AG04449 (cell line): ENCODE results near the gene HEXIM2.

Experiments
- CTCF ChIA-PET: fragments of 350-600 bp; formaldehyde crosslinking; extraction: SDS; loops from one replicate; lab custom pipeline; 2021; ENCODE audit warnings: antibody characterized with exemption; lab: Yijun Ruan, JAX
- POLR2A ChIA-PET: fragments of 400-600, 350-600 bp; formaldehyde crosslinking; extraction: SDS; loops from one replicate; lab custom pipeline; 2020; ENCODE audit warnings: antibody characterized with exemption, inconsistent platforms; lab: Yijun Ruan, JAX
- DNase-seq: peaks from one replicate; pipeline ENCODE4 v3.0.0-alpha.2; 2010; ENCODE audit warnings: low read depth, low spot score
- H3K4me3 ChIP-seq: 2 replicates; pipeline ENCODE4 v1.5.1; 2011; ENCODE audit warnings: low read depth, mild to moderate bottlenecking, control low read depth, low read length
- CTCF ChIP-seq: IDR thresholded peaks from one replicate; pipeline ENCODE4 v1.5.1; 2011; ENCODE audit warnings: mild to moderate bottlenecking, moderate library complexity, low read length, control low read depth, inconsistent platforms; ENCODE audit not compliant: insufficient read depth; ENCODE audit errors: missing control alignments

Gene HEXIM2

DNA sequence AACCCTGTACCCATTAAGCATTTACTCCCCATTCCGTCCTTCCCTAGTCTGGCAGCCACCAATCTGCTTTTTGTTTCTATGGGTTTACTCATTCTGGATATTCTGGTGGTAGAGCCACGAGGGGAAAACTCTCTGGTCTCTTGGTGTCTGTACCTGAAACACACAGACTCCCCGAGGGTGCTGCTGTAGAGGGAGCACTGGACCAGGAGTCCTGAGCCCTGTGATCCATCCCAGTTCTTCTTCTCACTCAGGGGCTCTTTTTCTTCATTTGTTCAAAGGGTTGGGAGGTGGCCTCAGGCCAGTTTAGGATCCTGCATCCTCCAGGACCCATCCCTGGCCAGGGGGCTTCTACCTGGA, 14.1 kb downstream of the HEXIM2 start:
- POLR2A ChIA-PET: interaction anchor here (0.6 to 2.4 kb wide), 4 partner anchors 15 to 40 kb away, joined by 3 to 21 read pairs (median 10); partner anchors contain the start of genes ACBD4, HEXIM1 and HEXIM2

DNA sequence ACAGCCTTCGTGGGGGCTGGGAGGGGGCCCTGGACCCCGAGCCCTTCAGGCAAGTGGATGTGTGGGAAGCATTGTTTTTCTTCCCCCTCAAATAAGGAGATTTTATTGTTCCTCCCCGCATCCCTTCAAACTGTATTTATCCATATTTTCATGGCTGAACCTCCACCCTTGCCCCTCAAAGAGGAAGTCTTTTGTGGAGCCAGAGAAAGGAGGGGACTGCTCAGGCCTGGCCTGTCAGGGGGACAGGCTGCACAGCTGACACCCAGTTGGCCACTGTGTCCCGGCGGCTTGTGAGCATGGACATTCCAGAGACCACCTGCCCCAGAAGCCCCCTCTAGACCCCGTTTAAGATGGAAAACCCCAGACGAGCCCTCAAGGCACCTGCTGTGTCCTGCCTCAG, 15.9 kb downstream of the HEXIM2 start:
- CTCF ChIA-PET: interaction anchor here (2.2 to 3.1 kb wide), 3 partner anchors 20 to 43 kb away, joined by 19 to 23 read pairs (median 20); partner anchors contain the start of gene ACBD4
- POLR2A ChIA-PET: interaction anchor here (2.4 kb wide), 1 partner anchor 28 kb away, joined by 21 read pairs; the partner anchor contains the start of gene HEXIM1

More for the DNA sequence above, 14.1 kb downstream of the HEXIM2 start:
- CTCF ChIA-PET: interaction anchor here (2.0 to 3.1 kb wide), 3 partner anchors 22 to 41 kb away, joined by 8 to 23 read pairs (median 20); partner anchors contain the start of gene ACBD4
- no peak for TF ChIP-seq CTCF
- no peak for DNase-seq
- no peak overlapping the region for H3K4me3 ChIP-seq

DNA sequence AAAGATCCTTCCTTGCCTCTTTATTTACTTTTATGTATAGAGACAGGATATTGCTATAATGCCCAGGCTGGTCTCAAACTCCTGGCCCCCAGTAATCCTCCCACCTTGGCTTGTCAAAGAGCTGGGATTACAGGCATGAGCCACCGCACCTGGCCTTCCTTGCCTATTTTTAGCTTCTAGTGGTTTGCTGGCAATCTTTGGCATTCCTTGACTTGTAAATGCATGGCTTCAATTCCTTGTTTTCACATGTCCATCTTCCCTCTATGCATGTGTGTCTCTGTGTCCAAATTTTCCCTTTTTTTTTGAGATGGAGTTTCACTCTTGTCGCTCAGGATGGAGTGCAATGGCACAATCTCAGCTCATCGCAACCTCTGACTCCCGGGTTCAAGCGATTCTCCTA, 22.5 kb downstream of the HEXIM2 start:
- TF ChIP-seq CTCF: no peak
- POLR2A ChIA-PET: interaction anchor here (2.6 kb wide), 1 partner anchor 35 kb away, joined by 8 read pairs; the partner anchor contains the start of gene HEXIM1
- DNase-seq: no peak
- CTCF ChIA-PET: interaction anchor here (0.9 to 3.5 kb wide), 4 partner anchors 10 to 243 kb away, joined by 3 to 24 read pairs (median 9); no protein-coding TSS in a partner anchor
- no peak overlapping the region for H3K4me3 ChIP-seq

More for the DNA sequence above, 15.9 kb downstream of the HEXIM2 start:
- no peak overlapping the region for H3K4me3 ChIP-seq
- no peak for DNase-seq
- no peak for TF ChIP-seq CTCF

DNA sequence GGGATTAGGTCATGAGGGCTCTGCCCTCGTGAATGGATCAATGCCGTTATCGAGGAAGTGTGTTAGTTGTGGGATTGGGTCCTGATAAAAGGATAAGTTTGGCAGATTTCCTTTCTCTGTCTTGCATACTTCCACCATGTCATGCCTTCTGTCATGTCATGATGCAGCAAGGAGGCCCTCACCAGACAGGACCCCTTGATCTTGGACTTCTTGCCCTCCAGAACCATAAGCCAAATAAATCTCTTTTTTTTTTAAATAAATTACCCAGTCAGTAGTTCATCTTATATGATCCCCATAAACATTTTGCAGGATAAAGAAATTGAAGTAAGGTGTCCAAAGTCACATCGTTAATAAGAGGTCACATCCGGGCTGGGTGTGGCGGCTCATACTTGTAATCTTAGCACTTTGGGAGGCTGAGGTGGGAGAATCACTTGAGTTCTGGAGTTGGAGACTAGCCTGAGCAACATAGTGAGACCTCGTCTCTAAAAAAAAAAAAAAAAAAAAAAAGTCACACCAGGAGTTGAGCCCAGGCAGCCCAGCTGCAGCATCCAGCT, 25.2 kb downstream of the HEXIM2 start:
- TF ChIP-seq CTCF: no peak
- CTCF ChIA-PET: interaction anchor here (3.2 kb wide), 1 partner anchor 11 kb away, joined by 34 read pairs; no protein-coding TSS in a partner anchor
- DNase-seq: no peak
- H3K4me3 ChIP-seq: no peak overlapping the region
- POLR2A ChIA-PET: interaction anchor here (0.5 to 0.6 kb wide), 2 partner anchors 39 to 128 kb away, joined by 3 read pairs; partner anchors contain the start of gene HEXIM1

DNA sequence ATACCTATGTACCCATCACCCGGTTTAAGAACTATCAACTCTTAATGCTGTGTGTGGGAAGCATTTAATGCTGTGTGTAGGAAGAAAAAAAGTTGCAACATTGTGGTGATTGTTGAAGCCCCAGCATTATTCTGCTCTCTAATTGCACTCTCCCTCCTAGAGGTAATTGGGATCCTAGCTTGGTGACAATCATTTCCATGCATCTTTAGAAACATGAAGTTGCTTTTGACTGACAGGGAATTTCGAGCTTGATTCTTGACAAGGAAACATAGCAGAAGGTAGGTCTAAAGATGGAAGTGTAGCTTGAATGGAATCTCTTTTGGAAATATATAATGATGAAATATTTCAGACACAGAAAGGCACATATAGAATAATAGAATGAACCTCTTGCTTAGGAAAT, 27.3 kb downstream of the HEXIM2 start:
- ChIA-PET POLR2A (interaction anchor here (0.6 kb wide), 1 partner anchor 730 kb away, joined by 3 read pairs; no protein-coding TSS in a partner anchor), CTCF (interaction anchor here (0.7 to 20.5 kb wide), 4 partner anchors 9 to 54 kb away, joined by 3 to 677 read pairs (median 22); partner anchors contain the start of genes ACBD4 and PLCD3)
- no peak overlapping the region for H3K4me3 ChIP-seq
- no peak for TF ChIP-seq CTCF
- DNase-seq: no peak
